Natural killer cell (primary cell): Measurements from ENCODE around the gene SLC27A4. TPM values are rescaled to one million over a fixed set of nuclear protein-coding genes. Genes with fewer than 3 reads are reported as not detected.

Experiments used
- ATAC-seq, 3 donors: fragments of 150-1000 bp in 2 of 3; fragments of 200-7000 bp in 1 of 3; cut with Tn5 transposase; 1 replicate in 1 of 3; 2 replicates in 2 of 3; pipeline ENCODE4 v1.10.0; 2021; ENCODE audit warnings: mild to moderate bottlenecking in 2 of 3, moderate library complexity in 2 of 3
- DNase-seq, 2 donors: peaks; one replicate each; pipeline versions ENCODE4 v3.0.0 to v3.0.0-alpha.2; 2013 to 2021; ENCODE audit warnings: mixed read lengths in 1 of 2
- H3K27ac ChIP-seq: one replicate; pipeline ENCODE4 v1.5.1; 2013; ENCODE audit warnings: mild to moderate bottlenecking, low read length
- H3K27me3 ChIP-seq: one replicate; pipeline ENCODE4 v1.6.1; 2013; ENCODE audit warnings: low read length; ENCODE audit not compliant: control insufficient read depth, insufficient read depth
- H3K36me3 ChIP-seq: one replicate; pipeline ENCODE4 v1.6.1; 2013; ENCODE audit warnings: low read length; ENCODE audit not compliant: control insufficient read depth, insufficient read depth
- H3K4me1 ChIP-seq: one replicate; pipeline ENCODE4 v1.6.1; 2013; ENCODE audit warnings: low read length; ENCODE audit not compliant: control insufficient read depth, insufficient read depth
- H3K4me3 ChIP-seq: one replicate; pipeline ENCODE4 v1.5.1; 2013; ENCODE audit warnings: low read length
- H3K9me3 ChIP-seq: one replicate; pipeline ENCODE4 v1.6.1; 2013; ENCODE audit warnings: low read length; ENCODE audit not compliant: control insufficient read depth, insufficient read depth
- H3K27ac Mint-ChIP-seq, 2 donors: one replicate each; pipeline ENCODE4 v1.8.0; 2022; ENCODE audit warnings: mild to moderate bottlenecking in 2 of 2, mixed read lengths in 2 of 2, moderate library complexity in 1 of 2
- H3K27me3 Mint-ChIP-seq, 2 donors: one replicate each; pipeline ENCODE4 v1.8.0; 2022; ENCODE audit warnings: low read depth in 2 of 2, mixed read lengths in 2 of 2
- H3K36me3 Mint-ChIP-seq: one replicate; pipeline ENCODE4 v1.8.0; 2022; ENCODE audit warnings: mixed read lengths
- H3K4me1 Mint-ChIP-seq, 2 donors: one replicate each; pipeline ENCODE4 v1.8.0; 2022; ENCODE audit warnings: mixed read lengths in 2 of 2
- H3K4me3 Mint-ChIP-seq: one replicate; pipeline ENCODE4 v1.8.0; 2022; ENCODE audit warnings: mild to moderate bottlenecking, moderate library complexity, mixed read lengths
- H3K9me3 Mint-ChIP-seq, 2 donors: one replicate each; pipeline ENCODE4 v1.8.0; 2022; ENCODE audit warnings: mixed read lengths in 2 of 2
- CTCF ChIP-seq: fragments of 200-600 bp; IDR thresholded peaks from one replicate; pipeline ENCODE4 v1.8.0; 2022; ENCODE audit warnings: antibody characterized with exemption
- WGBS: methylation state at CpG from one replicate; pipeline ENCODE4 v1.1.7; 2013; ENCODE audit warnings: missing lambda C conversion rate; ENCODE audit not compliant: insufficient coverage; 5-methylcytosine and 5-hydroxymethylcytosine counted together
- intact Hi-C: fragments of 100-400 bp; cut with micrococcal nuclease; formaldehyde crosslinking; loops from one replicate; pipeline ENCODE4 v1.14.2; 2022
- total RNA-seq, 4 donors: library from RNA; stranded (reverse); fragments of 120-200 nt in 1 of 4; gene quantifications; one replicate each; pipeline versions ENCODE4 v1.2.3 to v1.2.4, GENCODE V29; 2013 to 2022

The SLC27A4 gene
- total RNA-seq, 3 donors from 2014 or later (not counting 1 experiment from before 2014, with no cell fraction given): 7.7 to 12.3 (median 11.2) TPM

DNA sequence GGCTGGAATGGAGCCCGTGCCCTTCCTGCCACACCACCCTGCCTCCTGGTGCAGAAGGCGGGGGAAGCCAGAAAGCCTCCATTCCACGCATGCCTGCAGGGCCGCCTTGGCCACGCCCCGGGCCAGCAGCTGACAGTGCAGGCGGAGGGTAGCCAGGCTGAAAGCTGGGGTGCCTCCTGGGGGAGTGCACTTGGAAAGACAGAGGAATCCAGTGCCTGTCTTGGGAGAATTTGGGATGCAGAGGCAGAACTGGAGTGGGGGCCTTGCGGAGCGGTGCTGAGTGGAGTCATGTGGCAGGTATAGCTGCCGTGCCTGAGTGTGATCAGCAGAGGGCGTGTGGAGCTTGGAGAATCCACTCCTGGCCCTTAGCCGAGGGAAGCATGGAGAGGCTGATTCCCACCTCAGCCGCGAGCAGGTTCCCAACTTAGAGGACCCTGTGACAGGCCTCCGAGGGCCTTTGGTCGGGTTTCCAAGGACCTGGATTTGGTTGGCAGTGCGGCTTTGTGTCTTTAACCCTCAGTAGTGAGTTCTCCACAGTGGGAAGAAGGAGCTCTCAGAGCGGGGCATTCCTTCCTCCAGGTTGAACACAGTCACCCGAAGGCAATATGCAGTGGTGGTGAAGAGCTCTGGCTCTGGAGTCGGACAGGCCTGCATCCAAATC is 21.8 kb downstream of the SLC27A4 start:
- peak; percentile 51 to 81 for DNase-seq
- Mint-ChIP-seq H3K27ac (peak overlapping the region in 1 of 2 donors; percentile 49), H3K4me3 (peak overlapping the region; percentile 80), H3K36me3 (no peaks in the 10 kb centered on the region), H3K27me3 (peaks cover 0 to 9% of the 10 kb centered on the region in 2 donors), H3K4me1 (peaks cover 7 to 8% of the 10 kb centered on the region in 2 donors), H3K9me3 (no peaks in the 10 kb centered on the region)
- ATAC-seq: peak; percentile 87 to 98 (median 96)
- 12% methylated on average over 20 of the region's 20 CpGs for WGBS
- Histone ChIP-seq H3K27me3 (no peaks in the 10 kb centered on the region), H3K36me3 (no peaks in the 10 kb centered on the region), H3K4me3 (peak overlapping the region; percentile 38), H3K9me3 (no peaks in the 10 kb centered on the region), H3K4me1 (peaks cover 18% of the 10 kb centered on the region), H3K27ac (no peak overlapping the region)
- TF ChIP-seq CTCF: peak; percentile 81
- intact Hi-C loops: loop anchor here (1.0 kb wide), 1 partner anchor 50 kb away; no protein-coding TSS in a partner anchor

- peaks cover 0 to 9% of the 10 kb centered on the region in 2 donors for H3K27me3 Mint-ChIP-seq
- no peak overlapping the region for H3K27ac ChIP-seq
- intact Hi-C loops: loop anchor here (1.0 kb wide), 1 partner anchor 50 kb away; no protein-coding TSS in a partner anchor
- no peaks in the 10 kb centered on the region for H3K36me3 ChIP-seq
- H3K4me1 Mint-ChIP-seq: peaks cover 7 to 8% of the 10 kb centered on the region in 2 donors
- no peak overlapping the region for H3K27ac Mint-ChIP-seq
- no peaks in the 10 kb centered on the region for H3K9me3 ChIP-seq
- no peak overlapping the region for H3K4me3 ChIP-seq
- no peaks in the 10 kb centered on the region for H3K9me3 Mint-ChIP-seq
- no peaks in the 10 kb centered on the region for H3K36me3 Mint-ChIP-seq
- peaks cover 18% of the 10 kb centered on the region for H3K4me1 ChIP-seq
- no peak for TF ChIP-seq CTCF
- DNase-seq (no peak), ATAC-seq (no peak)
- H3K27me3 ChIP-seq: no peaks in the 10 kb centered on the region
- H3K4me3 Mint-ChIP-seq: no peak overlapping the region
- WGBS: 79% methylated on average over 3 of the region's 3 CpGs
Measured at GRCh38 chr9:128362774-128363173, 22.4 kb downstream of the SLC27A4 start.

- H3K27me3 ChIP-seq: no peaks in the 10 kb centered on the region
- DNase-seq: no peak
- intact Hi-C loops: no loop called here
- H3K9me3 Mint-ChIP-seq: no peaks in the 10 kb centered on the region
- H3K27ac ChIP-seq: no peak overlapping the region
- no peak overlapping the region for H3K27ac Mint-ChIP-seq
- H3K9me3 ChIP-seq: no peaks in the 10 kb centered on the region
- H3K4me1 Mint-ChIP-seq: peaks cover 12 to 13% of the 10 kb centered on the region in 2 donors
- H3K4me3 ChIP-seq: no peak overlapping the region
- no peaks in the 10 kb centered on the region for H3K36me3 Mint-ChIP-seq
- peaks cover 22% of the 10 kb centered on the region for H3K4me1 ChIP-seq
- H3K27me3 Mint-ChIP-seq: peaks cover 0 to 9% of the 10 kb centered on the region in 2 donors
- no peaks in the 10 kb centered on the region for H3K36me3 ChIP-seq
- 85% methylated on average over 4 of the region's 4 CpGs for WGBS
- TF ChIP-seq CTCF: no peak
- ATAC-seq: no peak
- no peak overlapping the region for H3K4me3 Mint-ChIP-seq
Measured at GRCh38 chr9:128365525-128365924, 25.2 kb downstream of the SLC27A4 start.
